Left lung (tissue), 10 donors: Measurements from ENCODE around the gene SOCS3. TPM values are rescaled to one million over a fixed set of nuclear protein-coding genes. Genes with fewer than 3 reads are reported as not detected.

Experiments
- ATAC-seq: fragments of 200-7000 bp; cut with Tn5 transposase; one replicate; pipeline ENCODE4 v1.9.1; 2020; ENCODE audit warnings: moderate library complexity
- DNase-seq, 4 donors: peaks; one replicate each; pipeline ENCODE4 v3.0.0-alpha.2; 2013 to 2020
- H3K27ac ChIP-seq, 2 donors: fragments of 200-600 bp; sonication (generic) in 1 of 2; one replicate each; pipeline versions ENCODE4 v1.5.0 to v1.8.0; 2020 to 2021
- H3K27me3 ChIP-seq, 2 donors: fragments of 200-600 bp; sonication (generic) in 1 of 2; one replicate each; pipeline versions ENCODE4 v1.5.0 to v1.8.0; 2020 to 2021
- H3K36me3 ChIP-seq, 2 donors: fragments of 200-600 bp; sonication (generic) in 1 of 2; one replicate each; pipeline versions ENCODE4 v1.5.0 to v1.8.0; 2020 to 2021
- H3K4me1 ChIP-seq, 2 donors: fragments of 200-600 bp; one replicate each; pipeline ENCODE4 v1.8.0; 2021
- H3K4me3 ChIP-seq, 2 donors: fragments of 200-600 bp; sonication (generic) in 1 of 2; one replicate each; pipeline versions ENCODE4 v1.5.0 to v1.8.0; 2020 to 2021; ENCODE audit warnings: mild to moderate bottlenecking in 1 of 2
- H3K9me3 ChIP-seq, 2 donors: fragments of 200-600 bp; sonication (generic) in 1 of 2; one replicate each; pipeline versions ENCODE4 v1.5.0 to v1.8.0; 2020 to 2021
- intact Hi-C, 2 donors: fragments of 100-400 bp; cut with DNase I; formaldehyde crosslinking; loops; one replicate each; pipeline versions ENCODE4 v1.11.2 to v1.14.2; 2022
- polyA plus RNA-seq, 6 donors: library from polyadenylated mRNA; unstranded; fragments of 120-200 nt; gene quantifications; one replicate each; pipeline ENCODE4 v1.2.1, GENCODE V29; 2013; ENCODE audit not compliant: insufficient read length in 6 of 6
- total RNA-seq, 2 donors: library from RNA; stranded (reverse); fragmentation: NEBNext Ultra II Directional; extraction: Animal tissue kit (Norgen Biotek cat#: 25700); gene quantifications; one replicate each; pipeline ENCODE4 v1.2.1, GENCODE V29; 2021
- TF ChIP-seq, protein P1 (sequence below), 2 donors: fragments of 200-600 bp; sonication (generic) in 1 of 2; IDR thresholded peaks; one replicate each; pipeline versions ENCODE4 v1.5.0 to v1.8.0; 2021; ENCODE audit warnings: antibody characterized with exemption in 2 of 2
- donor health status: DM: no; HTN: yes; CAD: no.
- donor health status: DM: no; HTN: no; CAD: no.

Gene SOCS3
- total and polyA plus RNA-seq, 8 donors, result 4.7 to 118 (median 40.7) TPM

DNA sequence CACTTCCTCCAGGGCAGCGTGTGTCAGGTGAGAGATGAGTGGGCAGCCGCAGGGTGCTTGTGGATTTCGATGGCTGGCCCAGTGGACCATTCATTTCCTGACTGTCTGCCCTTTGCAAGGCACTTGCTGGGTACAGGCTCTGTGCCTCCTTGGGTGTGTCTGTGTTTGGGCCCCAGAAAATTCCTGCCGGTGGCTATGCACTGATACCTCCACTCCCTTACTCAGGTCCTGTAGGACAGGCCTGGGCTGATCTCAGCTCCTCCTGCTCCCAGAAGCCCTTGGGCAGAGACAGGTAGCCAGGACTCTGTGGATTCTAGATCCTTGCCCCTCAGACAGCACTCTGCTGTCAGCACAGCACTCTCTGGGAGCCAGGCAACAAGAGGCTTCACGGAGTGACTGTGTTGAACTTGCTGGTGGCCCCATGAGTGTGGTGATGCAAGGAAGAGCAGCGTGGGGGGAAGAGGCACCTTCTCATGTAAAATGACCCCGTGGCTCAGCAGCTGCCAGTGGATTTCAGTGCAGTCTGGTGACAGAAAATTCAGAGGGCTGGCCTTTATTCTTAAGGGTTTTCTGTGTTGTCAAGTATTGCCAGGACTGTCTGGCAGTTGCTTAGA is 47.6 kb upstream of the SOCS3 start:
- Histone ChIP-seq H3K27ac (peak overlapping the region in 1 of 2 donors; percentile 57), H3K27me3 (no peaks in the 10 kb centered on the region)
- ATAC-seq, result no peak

DNA sequence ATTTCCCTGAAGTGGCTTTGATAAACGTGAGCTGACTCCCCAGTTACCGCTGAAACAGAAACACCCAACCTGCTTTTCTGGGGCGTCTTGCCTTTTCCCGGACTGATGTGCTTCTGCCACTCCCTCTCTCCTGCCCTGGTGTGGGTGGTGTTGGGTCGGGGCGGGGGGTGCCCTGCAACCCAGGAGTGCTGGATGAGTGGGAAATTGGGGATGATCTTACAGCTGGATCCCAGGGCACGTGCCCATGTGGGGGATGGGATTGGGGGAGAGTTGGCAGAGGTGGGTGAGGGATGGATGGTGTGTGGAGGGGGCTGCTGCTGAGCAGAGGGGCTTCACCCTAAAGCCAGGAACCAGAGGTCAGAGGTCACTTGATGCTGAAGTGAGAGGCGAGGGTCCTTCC is 47.0 kb upstream of the SOCS3 start:
- ATAC-seq, result no peak
- Histone ChIP-seq H3K36me3 (peaks cover 0 to 81% of the 10 kb centered on the region in 2 donors), H3K27me3 (no peaks in the 10 kb centered on the region), H3K9me3 (no peaks in the 10 kb centered on the region), H3K4me1 (peaks cover 13 to 63% of the 10 kb centered on the region in 2 donors), H3K4me3 (no peak overlapping the region), H3K27ac (no peak overlapping the region)
- TF ChIP-seq, protein P1, sequence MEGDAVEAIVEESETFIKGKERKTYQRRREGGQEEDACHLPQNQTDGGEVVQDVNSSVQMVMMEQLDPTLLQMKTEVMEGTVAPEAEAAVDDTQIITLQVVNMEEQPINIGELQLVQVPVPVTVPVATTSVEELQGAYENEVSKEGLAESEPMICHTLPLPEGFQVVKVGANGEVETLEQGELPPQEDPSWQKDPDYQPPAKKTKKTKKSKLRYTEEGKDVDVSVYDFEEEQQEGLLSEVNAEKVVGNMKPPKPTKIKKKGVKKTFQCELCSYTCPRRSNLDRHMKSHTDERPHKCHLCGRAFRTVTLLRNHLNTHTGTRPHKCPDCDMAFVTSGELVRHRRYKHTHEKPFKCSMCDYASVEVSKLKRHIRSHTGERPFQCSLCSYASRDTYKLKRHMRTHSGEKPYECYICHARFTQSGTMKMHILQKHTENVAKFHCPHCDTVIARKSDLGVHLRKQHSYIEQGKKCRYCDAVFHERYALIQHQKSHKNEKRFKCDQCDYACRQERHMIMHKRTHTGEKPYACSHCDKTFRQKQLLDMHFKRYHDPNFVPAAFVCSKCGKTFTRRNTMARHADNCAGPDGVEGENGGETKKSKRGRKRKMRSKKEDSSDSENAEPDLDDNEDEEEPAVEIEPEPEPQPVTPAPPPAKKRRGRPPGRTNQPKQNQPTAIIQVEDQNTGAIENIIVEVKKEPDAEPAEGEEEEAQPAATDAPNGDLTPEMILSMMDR (IDR thresholded peaks at IDR 0.05), result no peak
- intact Hi-C loops, result no loop called here
- DNase-seq, result peak in 1 of 4 donors; percentile 53

More for the DNA sequence above, 47.6 kb upstream of the SOCS3 start:
- intact Hi-C loops, result no loop called here
- peaks cover 19 to 68% of the 10 kb centered on the region in 2 donors for H3K4me1 ChIP-seq
- peaks cover 0 to 75% of the 10 kb centered on the region in 2 donors for H3K36me3 ChIP-seq
- H3K4me3 ChIP-seq, result no peak overlapping the region
- TF ChIP-seq, protein P1 (IDR thresholded peaks at IDR 0.05), result no peak
- H3K9me3 ChIP-seq, result no peaks in the 10 kb centered on the region
- DNase-seq, result peak in 1 of 4 donors; percentile 32

DNA sequence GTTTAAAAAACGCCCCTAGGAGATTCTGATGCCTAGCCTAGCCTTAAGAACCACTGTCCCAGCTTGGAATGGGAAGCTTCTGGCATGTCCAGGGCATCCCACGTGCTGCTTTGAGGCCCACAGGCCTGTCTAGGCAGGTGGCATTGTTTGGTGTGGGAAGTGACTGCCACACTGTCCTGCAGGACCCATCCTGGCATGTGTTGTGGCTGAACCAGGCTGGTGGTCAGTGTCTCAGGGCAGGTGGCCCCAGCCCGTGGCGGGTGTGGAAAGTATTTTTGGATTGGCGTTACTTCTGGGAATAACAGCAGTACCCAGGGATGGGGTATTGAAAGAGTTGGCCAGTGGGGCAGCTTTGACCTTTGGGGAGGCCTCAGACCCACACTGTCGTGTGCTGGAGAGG is 46.5 kb upstream of the SOCS3 start:
- Histone ChIP-seq H3K27ac (peak overlapping the region in 1 of 2 donors; percentile 18), H3K9me3 (no peaks in the 10 kb centered on the region), H3K27me3 (no peaks in the 10 kb centered on the region), H3K36me3 (peaks cover 0 to 86% of the 10 kb centered on the region in 2 donors), H3K4me1 (peaks cover 9 to 57% of the 10 kb centered on the region in 2 donors), H3K4me3 (no peak overlapping the region)
- DNase-seq, result peak in 1 of 4 donors; percentile 40
- TF ChIP-seq, protein P1 (IDR thresholded peaks at IDR 0.05), result no peak
- no peak for ATAC-seq
- intact Hi-C loops, result no loop called here

DNA sequence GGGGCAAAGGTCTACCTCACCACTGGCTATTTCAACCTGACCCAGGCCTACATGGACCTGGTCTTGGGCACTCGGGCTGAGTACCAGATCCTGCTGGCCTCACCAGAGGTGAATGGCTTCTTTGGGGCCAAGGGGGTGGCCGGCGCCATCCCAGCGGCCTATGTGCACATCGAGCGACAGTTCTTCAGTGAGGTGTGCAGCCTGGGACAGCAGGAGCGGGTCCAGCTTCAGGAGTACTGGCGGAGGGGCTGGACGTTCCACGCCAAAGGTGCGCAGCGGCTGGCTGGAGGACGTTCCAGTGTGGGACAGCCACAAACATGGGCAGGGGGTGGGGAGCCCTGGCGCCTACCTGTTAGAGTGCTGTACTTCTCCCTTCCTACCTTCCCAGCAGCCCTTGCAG is 43.9 kb upstream of the SOCS3 start:
- no peak overlapping the region for H3K4me3 ChIP-seq
- no peak overlapping the region for H3K27ac ChIP-seq
- DNase-seq, result peak in 1 of 4 donors; percentile 75
- no peaks in the 10 kb centered on the region for H3K27me3 ChIP-seq
- H3K4me1 ChIP-seq, result peaks cover 0 to 37% of the 10 kb centered on the region in 2 donors
- TF ChIP-seq, protein P1 (IDR thresholded peaks at IDR 0.05), result no peak
- ATAC-seq, result no peak
- H3K9me3 ChIP-seq, result no peaks in the 10 kb centered on the region
- intact Hi-C loops, result no loop called here
- peaks cover 0 to 100% of the 10 kb centered on the region in 2 donors for H3K36me3 ChIP-seq

DNA sequence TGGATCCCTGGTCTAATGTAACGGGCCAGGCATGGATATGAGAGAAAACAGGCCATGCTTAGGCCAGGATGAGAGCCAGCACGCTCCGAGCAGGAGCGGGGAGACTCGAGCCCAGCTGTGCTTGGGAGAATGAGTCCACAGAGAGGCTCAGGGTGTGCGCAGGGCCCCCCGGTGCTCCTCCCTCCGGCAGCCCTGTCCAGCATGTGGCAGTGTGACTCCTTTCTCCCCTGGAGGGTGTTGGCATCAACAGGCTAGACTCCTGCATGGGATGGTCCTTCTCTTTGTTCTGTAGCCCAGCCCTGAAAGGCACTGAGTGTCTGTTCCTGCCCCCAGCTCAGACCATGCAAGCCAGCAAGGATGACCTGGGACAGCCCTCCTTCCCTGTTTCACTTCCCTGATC is 42.0 kb upstream of the SOCS3 start:
- TF ChIP-seq, protein P1 (IDR thresholded peaks at IDR 0.05), result no peak
- no peaks in the 10 kb centered on the region for H3K9me3 ChIP-seq
- peaks cover 0 to 100% of the 10 kb centered on the region in 2 donors for H3K36me3 ChIP-seq
- DNase-seq (peak in 1 of 4 donors; percentile 57), ATAC-seq (no peak)
- H3K4me1 ChIP-seq, result peaks cover 4 to 32% of the 10 kb centered on the region in 2 donors
- H3K27me3 ChIP-seq, result no peaks in the 10 kb centered on the region
- intact Hi-C loops, result no loop called here
- no peak overlapping the region for H3K4me3 ChIP-seq
- H3K27ac ChIP-seq, result no peak overlapping the region
